NCI-H2029 treated with DMSO at 0.1 percent for 48 hours (cell line): ENCODE data around the gene RALGPS1.

Source experiments
- DNase-seq: peaks from one replicate; lab custom pipeline; 2025; lab: John Stamatoyannopoulos, UW

The RALGPS1 gene

GRCh38 chr9:127099664-127100063 lies 185.1 kb downstream of the RALGPS1 start:
- DNase-seq = no peak

GRCh38 chr9:127102176-127102575 lies 187.6 kb downstream of the RALGPS1 start:
- DNase-seq = no peak

GRCh38 chr9:127102788-127103187 lies 188.2 kb downstream of the RALGPS1 start:
- DNase-seq = no peak

- DNase-seq = no peak
Observed at GRCh38 chr9:127104581-127105311, 190.2 kb downstream of the RALGPS1 start.

- DNase-seq = no peak
Observed at GRCh38 chr9:127105805-127106465, 191.4 kb downstream of the RALGPS1 start.

GRCh38 chr9:127106466-127106855 lies 191.9 kb downstream of the RALGPS1 start:
- no peak for DNase-seq

- no peak for DNase-seq
Observed at GRCh38 chr9:127107171-127107928, 192.8 kb downstream of the RALGPS1 start.

GRCh38 chr9:127107929-127108876 lies 193.6 kb downstream of the RALGPS1 start:
- no peak for DNase-seq

GRCh38 chr9:127109212-127109711 lies 194.7 kb downstream of the RALGPS1 start:
- no peak for DNase-seq

GRCh38 chr9:127112056-127112455 lies 197.5 kb downstream of the RALGPS1 start:
- no peak for DNase-seq

- DNase-seq = peak; percentile 91
Observed at GRCh38 chr9:127112735-127113161, 198.2 kb downstream of the RALGPS1 start.

GRCh38 chr9:127113191-127113972 lies 198.8 kb downstream of the RALGPS1 start:
- DNase-seq = no peak

GRCh38 chr9:127114606-127115005 lies 200.0 kb downstream of the RALGPS1 start:
- no peak for DNase-seq

- no peak for DNase-seq
Observed at GRCh38 chr9:127116088-127116726, 201.6 kb downstream of the RALGPS1 start.

GRCh38 chr9:127116957-127117356 lies 202.4 kb downstream of the RALGPS1 start:
- no peak for DNase-seq

GRCh38 chr9:127117801-127118200 lies 203.2 kb downstream of the RALGPS1 start:
- no peak for DNase-seq

GRCh38 chr9:127118597-127119319 lies 204.2 kb downstream of the RALGPS1 start:
- no peak for DNase-seq

- DNase-seq = no peak
Observed at GRCh38 chr9:127119320-127119709, 204.7 kb downstream of the RALGPS1 start.

GRCh38 chr9:127121628-127122175 lies 207.1 kb downstream of the RALGPS1 start:
- DNase-seq = no peak
